ENCODE measurements around the gene ZCCHC14.
A peak's percentile ranks its signal among the peaks of the same experiment; 100 is the strongest.

Gene ZCCHC14

GRCh38 chr16:87425941-87426340 is 66.9 kb downstream of the ZCCHC14 start:
- no peak for DNase-seq (ENCODE audit: low read depth)
- TF ChIP-seq CTCF (conservative IDR thresholded peaks at IDR 0.05; ENCODE audit: low read depth, low read length): no peak
- H3K4me3 ChIP-seq (ENCODE audit: low read length): no peak overlapping the region

- H3K4me3 ChIP-seq (ENCODE audit: low read length): no peak overlapping the region
- no peak for DNase-seq (ENCODE audit: low read depth)
- no peak for TF ChIP-seq CTCF (conservative IDR thresholded peaks at IDR 0.05; ENCODE audit: low read depth, low read length)
Observed at GRCh38 chr16:87424266-87424665, 68.6 kb downstream of the ZCCHC14 start.

GRCh38 chr16:87423429-87423828 is 69.4 kb downstream of the ZCCHC14 start:
- TF ChIP-seq CTCF (conservative IDR thresholded peaks at IDR 0.05; ENCODE audit: low read depth, low read length): no peak
- H3K4me3 ChIP-seq (ENCODE audit: low read length): no peak overlapping the region
- no peak for DNase-seq (ENCODE audit: low read depth)

GRCh38 chr16:87422106-87422505 is 70.7 kb downstream of the ZCCHC14 start:
- H3K4me3 ChIP-seq (ENCODE audit: low read length): no peak overlapping the region
- DNase-seq (ENCODE audit: low read depth): no peak
- no peak for TF ChIP-seq CTCF (conservative IDR thresholded peaks at IDR 0.05; ENCODE audit: low read depth, low read length)

GRCh38 chr16:87421003-87421912 is 71.6 kb downstream of the ZCCHC14 start:
- no peak for DNase-seq (ENCODE audit: low read depth)
- no peak for TF ChIP-seq CTCF (conservative IDR thresholded peaks at IDR 0.05; ENCODE audit: low read depth, low read length)
- H3K4me3 ChIP-seq (ENCODE audit: low read length): no peak overlapping the region

GRCh38 chr16:87420026-87421002 is 72.5 kb downstream of the ZCCHC14 start:
- no peak overlapping the region for H3K4me3 ChIP-seq (ENCODE audit: low read length)
- peak; percentile 27 for TF ChIP-seq CTCF (conservative IDR thresholded peaks at IDR 0.05; ENCODE audit: low read depth, low read length)
- DNase-seq (ENCODE audit: low read depth): no peak

All from retinal pigment epithelial cell (primary cell).